ENCODE measurements around the gene SLC9C1.

The SLC9C1 gene

GRCh38 chr3:112109322-112109721, 184.7 kb downstream of the SLC9C1 start:
- Histone ChIP-seq H3K9ac (ENCODE audit: low read depth, low read length, poor library complexity, severe bottlenecking) (no peak overlapping the region), H3K36me3 (ENCODE audit: insufficient read depth, low read length) (no peaks in the 10 kb centered on the region), H2AFZ (ENCODE audit: low read length) (no peak overlapping the region), H3K4me3 (ENCODE audit: low read length, poor library complexity, severe bottlenecking) (no peak overlapping the region), H4K20me1 (ENCODE audit: insufficient read depth, low read length, poor library complexity, severe bottlenecking) (no peaks in the 10 kb centered on the region), H3K27me3 (ENCODE audit: insufficient read depth, low read length, poor library complexity, severe bottlenecking) (peaks cover 41% of the 10 kb centered on the region), H3K79me2 (ENCODE audit: insufficient read depth, low read length) (no peaks in the 10 kb centered on the region), H3K4me2 (ENCODE audit: low read depth, low read length, poor library complexity, severe bottlenecking) (no peak overlapping the region), H3F3A (ENCODE audit: low read depth) (no peaks in the 10 kb centered on the region), H3K9me3 (ENCODE audit: insufficient read depth, low read depth, low read length) (no peaks in the 10 kb centered on the region), H3K9me2 (replicated peaks; ENCODE audit: low read depth, low read length) (no peaks in the 10 kb centered on the region), H3K4me1 (ENCODE audit: insufficient read depth, low read length, poor library complexity, severe bottlenecking) (no peaks in the 10 kb centered on the region)
- TF ChIP-seq EZH2phosphoT487 (IDR thresholded peaks at IDR 0.05; ENCODE audit: borderline replicate concordance) (no peak), CTCF (conservative IDR thresholded peaks at IDR 0.05; ENCODE audit: low read length) (no peak)

GRCh38 chr3:112104774-112105173, 189.2 kb downstream of the SLC9C1 start:
- H3K27me3 ChIP-seq (ENCODE audit: insufficient read depth, low read length, poor library complexity, severe bottlenecking): peaks cover 86% of the 10 kb centered on the region
- H3F3A ChIP-seq (ENCODE audit: low read depth): no peaks in the 10 kb centered on the region
- H3K79me2 ChIP-seq (ENCODE audit: insufficient read depth, low read length): no peaks in the 10 kb centered on the region
- TF ChIP-seq EZH2phosphoT487 (IDR thresholded peaks at IDR 0.05; ENCODE audit: borderline replicate concordance): no peak
- no peak for TF ChIP-seq CTCF (conservative IDR thresholded peaks at IDR 0.05; ENCODE audit: low read length)
- no peak overlapping the region for H3K9ac ChIP-seq (ENCODE audit: low read depth, low read length, poor library complexity, severe bottlenecking)
- H3K36me3 ChIP-seq (ENCODE audit: insufficient read depth, low read length): no peaks in the 10 kb centered on the region
- H2AFZ ChIP-seq (ENCODE audit: low read length): no peak overlapping the region
- H3K4me2 ChIP-seq (ENCODE audit: low read depth, low read length, poor library complexity, severe bottlenecking): no peak overlapping the region
- H4K20me1 ChIP-seq (ENCODE audit: insufficient read depth, low read length, poor library complexity, severe bottlenecking): no peaks in the 10 kb centered on the region
- H3K4me1 ChIP-seq (ENCODE audit: insufficient read depth, low read length, poor library complexity, severe bottlenecking): no peaks in the 10 kb centered on the region
- H3K9me2 ChIP-seq (replicated peaks; ENCODE audit: low read depth, low read length): no peaks in the 10 kb centered on the region
- no peaks in the 10 kb centered on the region for H3K9me3 ChIP-seq (ENCODE audit: insufficient read depth, low read depth, low read length)
- no peak overlapping the region for H3K4me3 ChIP-seq (ENCODE audit: low read length, poor library complexity, severe bottlenecking)

- H4K20me1 ChIP-seq (ENCODE audit: insufficient read depth, low read length, poor library complexity, severe bottlenecking): no peaks in the 10 kb centered on the region
- no peak overlapping the region for H2AFZ ChIP-seq (ENCODE audit: low read length)
- TF ChIP-seq EZH2phosphoT487 (IDR thresholded peaks at IDR 0.05; ENCODE audit: borderline replicate concordance) (no peak), CTCF (conservative IDR thresholded peaks at IDR 0.05; ENCODE audit: low read length) (no peak)
- H3K27me3 ChIP-seq (ENCODE audit: insufficient read depth, low read length, poor library complexity, severe bottlenecking): peaks cover 92% of the 10 kb centered on the region
- H3F3A ChIP-seq (ENCODE audit: low read depth): no peaks in the 10 kb centered on the region
- H3K4me1 ChIP-seq (ENCODE audit: insufficient read depth, low read length, poor library complexity, severe bottlenecking): no peaks in the 10 kb centered on the region
- H3K9me2 ChIP-seq (replicated peaks; ENCODE audit: low read depth, low read length): no peaks in the 10 kb centered on the region
- H3K9ac ChIP-seq (ENCODE audit: low read depth, low read length, poor library complexity, severe bottlenecking): no peak overlapping the region
- H3K4me2 ChIP-seq (ENCODE audit: low read depth, low read length, poor library complexity, severe bottlenecking): no peak overlapping the region
- H3K36me3 ChIP-seq (ENCODE audit: insufficient read depth, low read length): no peaks in the 10 kb centered on the region
- no peaks in the 10 kb centered on the region for H3K79me2 ChIP-seq (ENCODE audit: insufficient read depth, low read length)
- H3K4me3 ChIP-seq (ENCODE audit: low read length, poor library complexity, severe bottlenecking): no peak overlapping the region
- H3K9me3 ChIP-seq (ENCODE audit: insufficient read depth, low read depth, low read length): no peaks in the 10 kb centered on the region
Observed at GRCh38 chr3:112101916-112102315, 192.1 kb downstream of the SLC9C1 start.
